Fibroblast of pulmonary artery (primary cell): ENCODE results near the gene BARX1.
"Not testable (repeated sequence)": the region's sequence is repeated elsewhere in the genome, so short reads cannot be mapped to it uniquely, and the experiment has no call there.

ENCODE experiments used
- DNase-seq: peaks from one replicate; pipeline ENCODE4 v3.0.0-alpha.2; 2010; ENCODE audit warnings: low read depth
- H3K4me3 ChIP-seq: replicated peaks from 2 replicates; pipeline ENCODE4 v1.5.1; 2011; ENCODE audit warnings: low read depth, mild to moderate bottlenecking, control low read depth, low read length, moderate library complexity
- TF ChIP-seq, protein P1 (sequence below): IDR thresholded peaks from 2 replicates; pipeline ENCODE4 v1.5.1; 2011; ENCODE audit warnings: mild to moderate bottlenecking, control low read depth, low read length, inconsistent platforms; ENCODE audit errors: missing control alignments

The BARX1 gene

DNA sequence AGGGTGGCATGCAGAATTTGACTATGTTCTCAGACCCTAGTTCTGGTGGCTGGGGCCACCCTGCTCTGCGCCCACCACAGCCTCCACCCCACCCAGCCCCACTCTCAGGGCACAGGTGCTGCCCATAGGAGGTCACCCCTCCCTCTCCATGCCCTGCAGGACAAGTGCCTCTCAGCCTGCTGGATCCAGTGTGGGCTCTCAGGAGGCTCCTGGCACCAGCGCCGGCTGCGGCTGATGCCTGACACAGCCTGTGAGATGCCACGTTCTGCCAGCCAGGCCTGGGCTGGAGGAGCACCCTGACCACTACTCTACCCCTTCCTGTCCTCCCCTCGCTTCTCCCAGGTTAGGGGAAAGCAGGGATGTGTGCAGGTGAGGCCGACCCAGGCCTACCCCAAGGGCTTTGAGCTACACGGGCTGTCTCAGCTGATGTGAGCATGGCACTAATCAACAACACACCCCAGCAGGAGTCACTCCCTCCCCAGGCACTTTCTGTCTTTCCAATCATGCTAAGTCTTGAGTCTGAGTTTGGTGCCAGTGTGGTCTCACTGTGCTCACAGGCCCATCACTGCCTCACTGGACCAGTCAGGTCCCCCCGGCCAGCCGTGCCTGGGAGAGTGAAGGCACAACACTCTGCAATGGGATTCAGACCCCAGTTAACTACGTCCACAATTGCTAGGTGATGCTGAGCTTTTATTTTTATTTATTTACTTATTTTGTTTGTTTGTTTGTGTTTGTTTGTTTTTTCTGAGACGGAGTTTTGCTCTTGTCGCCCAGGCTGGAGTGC is 12.1 kb upstream of the BARX1 start:
- no peak for DNase-seq
- TF ChIP-seq, protein P1, sequence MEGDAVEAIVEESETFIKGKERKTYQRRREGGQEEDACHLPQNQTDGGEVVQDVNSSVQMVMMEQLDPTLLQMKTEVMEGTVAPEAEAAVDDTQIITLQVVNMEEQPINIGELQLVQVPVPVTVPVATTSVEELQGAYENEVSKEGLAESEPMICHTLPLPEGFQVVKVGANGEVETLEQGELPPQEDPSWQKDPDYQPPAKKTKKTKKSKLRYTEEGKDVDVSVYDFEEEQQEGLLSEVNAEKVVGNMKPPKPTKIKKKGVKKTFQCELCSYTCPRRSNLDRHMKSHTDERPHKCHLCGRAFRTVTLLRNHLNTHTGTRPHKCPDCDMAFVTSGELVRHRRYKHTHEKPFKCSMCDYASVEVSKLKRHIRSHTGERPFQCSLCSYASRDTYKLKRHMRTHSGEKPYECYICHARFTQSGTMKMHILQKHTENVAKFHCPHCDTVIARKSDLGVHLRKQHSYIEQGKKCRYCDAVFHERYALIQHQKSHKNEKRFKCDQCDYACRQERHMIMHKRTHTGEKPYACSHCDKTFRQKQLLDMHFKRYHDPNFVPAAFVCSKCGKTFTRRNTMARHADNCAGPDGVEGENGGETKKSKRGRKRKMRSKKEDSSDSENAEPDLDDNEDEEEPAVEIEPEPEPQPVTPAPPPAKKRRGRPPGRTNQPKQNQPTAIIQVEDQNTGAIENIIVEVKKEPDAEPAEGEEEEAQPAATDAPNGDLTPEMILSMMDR: no peak

GRCh38 chr9:93965830-93966577 is 10.8 kb upstream of the BARX1 start:
- no peak for DNase-seq
- H3K4me3 ChIP-seq: no peak overlapping the region
- TF ChIP-seq, protein P1: peak; percentile 6

More for the DNA sequence above, 12.1 kb upstream of the BARX1 start:
- no peak overlapping the region for H3K4me3 ChIP-seq

GRCh38 chr9:93964685-93965084 is 9.5 kb upstream of the BARX1 start:
- DNase-seq: no peak
- H3K4me3 ChIP-seq: no peak overlapping the region
- TF ChIP-seq, protein P1: no peak

DNA sequence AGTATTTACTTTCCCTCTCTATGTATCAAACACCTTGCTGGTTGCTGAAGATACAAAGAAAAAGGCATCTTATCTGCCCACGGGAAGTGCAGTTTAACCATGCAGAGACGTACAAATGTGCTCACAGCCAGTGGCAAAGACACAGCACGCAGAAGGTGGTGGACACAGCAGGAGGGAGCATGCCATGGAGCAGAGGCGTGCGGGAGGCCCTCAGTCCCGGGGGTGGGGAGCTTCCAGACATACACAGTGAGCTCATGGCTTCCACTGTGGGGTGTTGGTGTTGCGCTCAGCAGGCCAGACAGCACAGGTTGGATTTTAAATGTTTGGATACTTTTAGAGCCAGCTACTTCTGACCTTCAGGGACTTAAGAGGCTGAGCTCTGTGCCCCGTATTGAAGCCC is 8.8 kb upstream of the BARX1 start:
- no peak for DNase-seq
- no peak overlapping the region for H3K4me3 ChIP-seq
- TF ChIP-seq, protein P1: no peak

DNA sequence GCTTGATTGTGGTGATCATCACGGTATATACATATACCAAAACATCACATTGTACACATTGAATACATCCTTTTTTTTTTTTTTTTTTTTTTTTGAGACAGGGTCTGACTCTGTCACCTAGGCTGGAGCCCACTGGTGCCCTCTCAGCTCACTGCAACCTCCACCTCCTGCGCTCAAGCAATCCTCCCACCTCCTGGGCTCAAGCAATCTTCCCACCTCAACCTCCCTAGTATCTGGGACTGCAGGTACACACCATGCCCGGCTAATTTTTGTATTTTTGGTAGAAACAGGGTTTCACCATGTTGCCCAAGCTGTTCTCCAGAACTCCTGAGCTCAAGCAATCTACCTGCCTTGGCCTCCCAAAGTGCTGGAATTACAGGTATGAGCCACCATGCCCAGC is 8.3 kb upstream of the BARX1 start:
- not testable (repeated sequence) for DNase-seq

DNA sequence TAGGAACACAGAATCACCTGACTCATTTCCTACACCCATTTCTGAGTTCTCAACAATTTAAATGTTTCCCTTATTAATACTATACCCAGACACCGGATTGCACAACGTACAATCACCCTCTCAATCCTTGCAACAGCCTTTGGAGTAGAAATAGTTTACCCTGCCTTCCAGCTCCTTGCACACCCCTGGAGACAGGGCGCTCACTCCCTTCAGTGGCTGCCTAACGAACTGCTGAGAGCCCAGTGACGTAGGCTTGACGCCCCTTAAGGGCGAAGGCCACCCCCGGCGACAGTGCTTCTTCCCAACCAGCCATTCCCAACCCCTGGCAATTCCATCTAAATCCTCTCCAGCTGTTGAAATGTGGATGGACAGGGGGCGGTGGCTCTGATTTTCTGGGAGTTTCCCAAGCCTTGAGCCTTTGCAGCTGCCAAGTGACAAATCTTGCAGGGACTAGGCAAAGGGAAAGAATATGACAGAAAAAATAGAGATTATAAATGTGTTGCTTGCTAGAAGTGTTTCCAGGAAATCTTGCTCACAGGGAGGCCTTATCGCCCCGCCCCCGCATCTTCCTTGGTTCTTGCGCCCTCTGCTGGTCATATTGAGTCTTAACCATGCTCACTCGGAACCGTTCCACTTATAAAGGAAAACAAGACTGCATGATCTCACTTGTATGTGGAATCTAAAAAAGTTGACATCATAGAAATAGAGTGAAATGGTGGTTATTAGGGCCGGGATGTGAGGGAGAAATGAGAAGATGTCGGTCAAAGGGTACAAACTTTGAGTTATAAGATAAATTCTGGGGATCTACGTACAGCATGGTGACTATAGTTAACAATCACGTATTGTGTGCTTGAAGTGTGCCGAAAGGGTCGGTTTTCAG is 7.6 kb upstream of the BARX1 start:
- peak; percentile 90 for DNase-seq
- TF ChIP-seq, protein P1: peak; percentile 75

More for the DNA sequence above, 8.3 kb upstream of the BARX1 start:
- H3K4me3 ChIP-seq: not testable (repeated sequence)

GRCh38 chr9:93962017-93962416 is 6.9 kb upstream of the BARX1 start:
- TF ChIP-seq, protein P1: no peak
- no peak for DNase-seq

More for the DNA sequence above, 7.6 kb upstream of the BARX1 start:
- no peak overlapping the region for H3K4me3 ChIP-seq

More at GRCh38 chr9:93962017-93962416, 6.9 kb upstream of the BARX1 start:
- no peak overlapping the region for H3K4me3 ChIP-seq
